ENCODE data around the gene NUP210L.
A peak's percentile ranks its signal among the peaks of the same experiment; 100 is the strongest.

Gene NUP210L

DNA sequence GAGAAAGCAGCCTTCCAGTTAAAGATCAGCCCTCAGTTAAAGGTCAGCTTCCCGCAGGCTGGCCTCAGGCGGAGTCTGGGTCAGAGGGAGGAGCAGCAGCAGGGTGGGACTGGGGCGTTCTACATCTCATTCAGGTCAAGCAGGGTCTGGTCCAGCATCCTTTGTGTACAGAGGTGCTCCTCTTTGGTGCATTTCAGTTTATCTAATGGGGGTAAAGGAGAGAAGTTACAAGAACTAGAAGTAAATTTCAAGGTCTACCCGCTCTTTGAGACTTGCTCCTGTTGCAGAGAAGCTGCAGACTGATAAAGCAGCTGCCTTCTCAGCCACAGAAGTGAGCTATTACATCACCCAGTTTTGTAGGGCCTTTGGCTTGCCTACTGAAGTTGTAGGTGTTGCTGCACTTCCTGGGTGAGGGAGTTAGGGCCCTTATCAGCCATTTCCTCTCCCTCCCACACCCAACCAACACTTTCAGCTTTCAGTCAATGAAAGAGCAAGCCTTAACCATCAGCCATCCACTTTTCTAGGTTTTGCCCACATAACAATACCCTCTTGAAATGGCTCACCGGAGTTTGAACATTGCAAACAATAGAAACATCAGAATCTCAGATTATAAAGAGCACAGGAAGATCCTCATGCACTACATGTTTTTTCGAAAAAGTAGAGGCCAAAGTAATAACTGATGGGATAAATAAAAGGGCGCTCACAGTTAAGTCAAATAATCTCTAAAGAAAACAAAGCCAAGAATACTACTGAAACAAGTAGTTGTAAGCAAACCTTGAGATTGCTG is 2.8 kb upstream of the NUP210L start:
- no peak overlapping the region for H3K18ac ChIP-seq (ENCODE audit: low read depth in 1 of 2, low read length in 2 of 2)
- no peak overlapping the region for H3K4ac ChIP-seq (ENCODE audit: low read depth in 1 of 2, low read length in 2 of 2)
- H2BK12ac ChIP-seq (ENCODE audit: low read length in 2 of 2), result no peak overlapping the region
- H3K27ac ChIP-seq (ENCODE audit: low read length, poor library complexity, severe bottlenecking), result no peak overlapping the region
- H4K91ac ChIP-seq (ENCODE audit: low read length), result no peak overlapping the region
- H3K27me3 ChIP-seq (ENCODE audit: control insufficient read depth in 1 of 2, insufficient read depth in 1 of 2, low read length in 2 of 2), result no peaks in the 10 kb centered on the region
- no peak overlapping the region for H4K8ac ChIP-seq (ENCODE audit: low read length)
- H3K9me3 ChIP-seq (ENCODE audit: control insufficient read depth, low read length), result peaks cover 3% of the 10 kb centered on the region
- no peak overlapping the region for H2BK5ac ChIP-seq (ENCODE audit: low read depth, low read length, poor library complexity, severe bottlenecking)
- peaks cover 29 to 81% of the 10 kb centered on the region in 2 experiments for H3K36me3 ChIP-seq (ENCODE audit: control insufficient read depth in 1 of 2, insufficient read depth in 2 of 2, low read depth in 1 of 2, low read length in 2 of 2)
- no peak overlapping the region for H2BK120ac ChIP-seq (ENCODE audit: low read depth, low read length)
- H3K23ac ChIP-seq (ENCODE audit: low read length in 2 of 2), result no peak overlapping the region
- peaks cover 12% of the 10 kb centered on the region for H3K79me1 ChIP-seq (replicated peaks; ENCODE audit: low read length, poor library complexity, severe bottlenecking)
- H3K4me2 ChIP-seq (ENCODE audit: low read length, poor library complexity, severe bottlenecking), result no peak overlapping the region
- H3K4me3 ChIP-seq (ENCODE audit: insufficient read depth in 1 of 2, low read depth in 1 of 2, low read length in 2 of 2), result no peak overlapping the region
- no peak for DNase-seq
- no peak overlapping the region for H3K14ac ChIP-seq (ENCODE audit: low read length in 2 of 2)
- no peak overlapping the region for H3K9ac ChIP-seq (ENCODE audit: low read length)
- H2AFZ ChIP-seq (ENCODE audit: low read depth, low read length), result no peak overlapping the region
- no peak overlapping the region for H2BK15ac ChIP-seq (ENCODE audit: low read depth, poor library complexity, severe bottlenecking)
- 86% methylated on average over 4 of the region's 7 CpGs for WGBS
- no peak overlapping the region for H2AK5ac ChIP-seq (ENCODE audit: low read length, severe bottlenecking)
- no peaks in the 10 kb centered on the region for H3K4me1 ChIP-seq (ENCODE audit: control insufficient read depth, insufficient read depth, low read depth, low read length)

DNA sequence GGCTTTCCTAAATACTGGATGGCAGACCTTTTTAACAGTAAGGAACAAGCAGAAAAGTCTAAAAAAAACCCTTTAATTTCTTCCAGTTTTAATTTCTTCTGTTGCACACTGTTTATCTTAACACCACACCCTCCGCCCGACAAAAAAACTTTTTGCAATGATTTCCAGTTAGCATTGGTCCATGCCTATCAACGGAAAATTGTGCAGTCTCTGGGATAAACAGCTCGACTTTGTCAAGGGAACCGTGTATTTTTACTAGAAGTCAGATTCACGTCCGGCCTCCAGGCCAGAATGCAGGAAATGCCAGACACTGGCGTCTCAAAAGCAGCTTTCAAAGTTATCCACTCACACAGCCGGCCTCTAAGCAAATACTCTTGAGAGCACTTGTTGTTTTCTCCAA is 378 bp upstream of the NUP210L start:
- DNase-seq, result peak; percentile 78
- H3K4me1 ChIP-seq (ENCODE audit: control insufficient read depth, insufficient read depth, low read depth, low read length), result no peaks in the 10 kb centered on the region
- H2AFZ ChIP-seq (ENCODE audit: low read depth, low read length), result no peak overlapping the region
- H3K9ac ChIP-seq (ENCODE audit: low read length), result peak overlapping the region; percentile 56
- peaks cover 3% of the 10 kb centered on the region for H3K9me3 ChIP-seq (ENCODE audit: control insufficient read depth, low read length)
- H2AK5ac ChIP-seq (ENCODE audit: low read length, severe bottlenecking), result no peak overlapping the region
- no peaks in the 10 kb centered on the region for H3K27me3 ChIP-seq (ENCODE audit: control insufficient read depth in 1 of 2, insufficient read depth in 1 of 2, low read length in 2 of 2)
- no peak overlapping the region for H2BK5ac ChIP-seq (ENCODE audit: low read depth, low read length, poor library complexity, severe bottlenecking)
- H2BK12ac ChIP-seq (ENCODE audit: low read length in 2 of 2), result no peak overlapping the region
- H3K4ac ChIP-seq (ENCODE audit: low read depth in 1 of 2, low read length in 2 of 2), result no peak overlapping the region
- H3K4me3 ChIP-seq (ENCODE audit: insufficient read depth in 1 of 2, low read depth in 1 of 2, low read length in 2 of 2), result no peak overlapping the region
- H4K8ac ChIP-seq (ENCODE audit: low read length), result no peak overlapping the region
- no peak overlapping the region for H2BK15ac ChIP-seq (ENCODE audit: low read depth, poor library complexity, severe bottlenecking)
- H3K4me2 ChIP-seq (ENCODE audit: low read length, poor library complexity, severe bottlenecking), result no peak overlapping the region
- H3K79me1 ChIP-seq (replicated peaks; ENCODE audit: low read length, poor library complexity, severe bottlenecking), result peaks cover 8% of the 10 kb centered on the region
- H3K23ac ChIP-seq (ENCODE audit: low read length in 2 of 2), result no peak overlapping the region
- WGBS, result 56% methylated on average over 9 of the region's 9 CpGs
- peaks cover 25 to 59% of the 10 kb centered on the region in 2 experiments for H3K36me3 ChIP-seq (ENCODE audit: control insufficient read depth in 1 of 2, insufficient read depth in 2 of 2, low read depth in 1 of 2, low read length in 2 of 2)
- no peak overlapping the region for H3K27ac ChIP-seq (ENCODE audit: low read length, poor library complexity, severe bottlenecking)
- H4K91ac ChIP-seq (ENCODE audit: low read length), result no peak overlapping the region
- no peak overlapping the region for H2BK120ac ChIP-seq (ENCODE audit: low read depth, low read length)
- no peak overlapping the region for H3K14ac ChIP-seq (ENCODE audit: low read length in 2 of 2)
- H3K18ac ChIP-seq (ENCODE audit: low read depth in 1 of 2, low read length in 2 of 2), result no peak overlapping the region

DNA sequence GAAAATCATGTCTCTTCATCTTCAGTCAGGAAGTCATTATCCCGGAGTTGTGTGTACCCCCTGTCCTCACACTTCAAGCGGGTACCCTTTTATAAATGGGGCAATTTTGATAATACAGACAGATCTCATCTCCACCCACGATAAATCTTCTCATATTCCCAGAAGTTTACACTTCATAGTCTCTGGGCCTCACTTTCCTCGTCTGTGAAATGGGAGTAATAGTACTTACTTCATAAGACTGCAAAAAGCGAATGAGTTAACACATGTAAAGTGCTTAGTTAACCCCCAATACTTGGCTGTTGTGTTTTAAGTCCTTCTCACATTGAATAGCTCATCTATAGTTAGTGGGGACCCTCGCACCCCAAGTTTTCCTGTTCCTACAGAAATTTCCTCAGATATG is 820 bp downstream of the NUP210L start:
- Histone ChIP-seq H3K14ac (ENCODE audit: low read length in 2 of 2) (no peak overlapping the region), H3K27ac (ENCODE audit: low read length, poor library complexity, severe bottlenecking) (no peak overlapping the region), H3K23ac (ENCODE audit: low read length in 2 of 2) (no peak overlapping the region), H3K4me1 (ENCODE audit: control insufficient read depth, insufficient read depth, low read depth, low read length) (no peaks in the 10 kb centered on the region), H3K36me3 (ENCODE audit: control insufficient read depth in 1 of 2, insufficient read depth in 2 of 2, low read depth in 1 of 2, low read length in 2 of 2) (peaks cover 23 to 47% of the 10 kb centered on the region in 2 experiments), H2BK5ac (ENCODE audit: low read depth, low read length, poor library complexity, severe bottlenecking) (no peak overlapping the region), H3K4ac (ENCODE audit: low read depth in 1 of 2, low read length in 2 of 2) (no peak overlapping the region), H3K9me3 (ENCODE audit: control insufficient read depth, low read length) (no peaks in the 10 kb centered on the region), H3K79me1 (replicated peaks; ENCODE audit: low read length, poor library complexity, severe bottlenecking) (peaks cover 5% of the 10 kb centered on the region), H3K18ac (ENCODE audit: low read depth in 1 of 2, low read length in 2 of 2) (no peak overlapping the region), H3K4me2 (ENCODE audit: low read length, poor library complexity, severe bottlenecking) (no peak overlapping the region), H3K4me3 (ENCODE audit: insufficient read depth in 1 of 2, low read depth in 1 of 2, low read length in 2 of 2) (no peak overlapping the region), H2BK15ac (ENCODE audit: low read depth, poor library complexity, severe bottlenecking) (no peak overlapping the region), H3K27me3 (ENCODE audit: control insufficient read depth in 1 of 2, insufficient read depth in 1 of 2, low read length in 2 of 2) (no peaks in the 10 kb centered on the region), H4K91ac (ENCODE audit: low read length) (no peak overlapping the region), H3K9ac (ENCODE audit: low read length) (no peak overlapping the region), H2AK5ac (ENCODE audit: low read length, severe bottlenecking) (no peak overlapping the region), H2BK12ac (ENCODE audit: low read length in 2 of 2) (no peak overlapping the region), H2BK120ac (ENCODE audit: low read depth, low read length) (no peak overlapping the region), H2AFZ (ENCODE audit: low read depth, low read length) (no peak overlapping the region), H4K8ac (ENCODE audit: low read length) (peak overlapping the region; percentile 27)
- no peak for DNase-seq
- 100% methylated on average over 5 of the region's 6 CpGs for WGBS

DNA sequence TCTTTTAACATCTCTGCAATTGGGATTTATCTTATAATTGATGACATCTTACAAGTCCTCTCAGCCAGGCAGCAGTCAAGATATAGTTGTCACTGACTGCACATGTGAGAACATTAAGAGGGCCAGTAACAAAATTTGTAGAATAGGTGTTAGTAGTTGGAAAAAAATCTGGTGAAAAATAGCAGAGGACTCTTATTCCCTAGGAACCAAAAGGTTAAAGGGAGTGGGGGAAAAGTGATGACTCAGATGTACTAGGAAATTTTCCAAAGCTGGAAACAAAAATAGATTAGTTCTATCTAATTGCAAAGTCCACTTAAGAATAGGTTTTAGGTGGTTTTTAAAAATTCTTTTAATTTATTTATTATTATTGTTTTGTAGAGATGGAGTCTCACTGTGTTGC is 3.6 kb downstream of the NUP210L start:
- Histone ChIP-seq H2BK12ac (ENCODE audit: low read length in 2 of 2) (no peak overlapping the region), H3K4me1 (ENCODE audit: control insufficient read depth, insufficient read depth, low read depth, low read length) (no peaks in the 10 kb centered on the region), H2AK5ac (ENCODE audit: low read length, severe bottlenecking) (no peak overlapping the region), H2AFZ (ENCODE audit: low read depth, low read length) (no peak overlapping the region), H3K18ac (ENCODE audit: low read depth in 1 of 2, low read length in 2 of 2) (no peak overlapping the region), H3K9me3 (ENCODE audit: control insufficient read depth, low read length) (no peaks in the 10 kb centered on the region), H3K79me1 (replicated peaks; ENCODE audit: low read length, poor library complexity, severe bottlenecking) (no peaks in the 10 kb centered on the region), H3K27ac (ENCODE audit: low read length, poor library complexity, severe bottlenecking) (no peak overlapping the region), H2BK5ac (ENCODE audit: low read depth, low read length, poor library complexity, severe bottlenecking) (no peak overlapping the region), H3K27me3 (ENCODE audit: control insufficient read depth in 1 of 2, insufficient read depth in 1 of 2, low read length in 2 of 2) (no peaks in the 10 kb centered on the region), H3K4me3 (ENCODE audit: insufficient read depth in 1 of 2, low read depth in 1 of 2, low read length in 2 of 2) (no peak overlapping the region), H3K4me2 (ENCODE audit: low read length, poor library complexity, severe bottlenecking) (no peak overlapping the region), H3K9ac (ENCODE audit: low read length) (no peak overlapping the region), H2BK15ac (ENCODE audit: low read depth, poor library complexity, severe bottlenecking) (no peak overlapping the region), H3K14ac (ENCODE audit: low read length in 2 of 2) (no peak overlapping the region), H4K91ac (ENCODE audit: low read length) (no peak overlapping the region), H4K8ac (ENCODE audit: low read length) (no peak overlapping the region), H3K23ac (ENCODE audit: low read length in 2 of 2) (no peak overlapping the region), H2BK120ac (ENCODE audit: low read depth, low read length) (no peak overlapping the region), H3K4ac (ENCODE audit: low read depth in 1 of 2, low read length in 2 of 2) (no peak overlapping the region), H3K36me3 (ENCODE audit: control insufficient read depth in 1 of 2, insufficient read depth in 2 of 2, low read depth in 1 of 2, low read length in 2 of 2) (peaks cover 13 to 20% of the 10 kb centered on the region in 2 experiments)
- peak; percentile 28 for DNase-seq

All from mesenchymal stem cell (in vitro differentiated cells and primary cell).